ENCODE measurements around the gene OOSP4A.

Gene OOSP4A

DNA sequence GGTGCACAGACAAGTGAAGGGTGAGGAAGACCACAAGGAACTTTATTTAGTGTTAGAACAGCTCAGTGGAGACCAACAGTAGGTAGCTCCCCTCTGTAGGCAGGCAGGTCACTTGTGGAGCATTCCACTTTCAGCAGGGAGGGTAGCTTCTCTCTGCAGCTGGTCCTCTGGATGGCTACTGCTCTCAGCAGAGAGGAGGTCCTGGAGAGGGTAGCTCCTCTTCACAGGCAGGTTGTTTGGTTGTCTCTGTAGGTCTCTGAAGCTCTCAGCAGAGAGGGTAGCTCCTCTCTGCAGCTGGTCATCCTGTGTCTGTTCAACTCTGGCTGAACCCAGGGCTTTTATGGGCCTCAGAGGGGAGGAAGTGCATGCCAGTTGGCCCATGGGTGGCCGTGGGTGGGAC, 32.1 kb upstream of the OOSP4A start:
- no peaks in the 10 kb centered on the region for H3K79me2 ChIP-seq (ENCODE audit: insufficient read depth, low read depth)
- H4K20me1 ChIP-seq (ENCODE audit: insufficient read depth) = no peaks in the 10 kb centered on the region
- no peak overlapping the region for H2AFZ ChIP-seq (ENCODE audit: low read depth)
- no peaks in the 10 kb centered on the region for H3K27me3 ChIP-seq (ENCODE audit: insufficient read depth, low read depth)
- no peaks in the 10 kb centered on the region for H3K36me3 ChIP-seq (ENCODE audit: insufficient read depth)
- H3K27ac ChIP-seq = no peak overlapping the region
- no peaks in the 10 kb centered on the region for H3K4me1 ChIP-seq (ENCODE audit: low read depth, poor library complexity, severe bottlenecking)
- no peak for TF ChIP-seq CTCF (conservative IDR thresholded peaks at IDR 0.05; ENCODE audit: low read depth, low read length)
- no peak overlapping the region for H3K4me2 ChIP-seq
- no peak overlapping the region for H3K4me3 ChIP-seq (IDR thresholded peaks at IDR 0.05; ENCODE audit: insufficient read depth, low read depth, low read length)
- no peak overlapping the region for H3K9ac ChIP-seq

DNA sequence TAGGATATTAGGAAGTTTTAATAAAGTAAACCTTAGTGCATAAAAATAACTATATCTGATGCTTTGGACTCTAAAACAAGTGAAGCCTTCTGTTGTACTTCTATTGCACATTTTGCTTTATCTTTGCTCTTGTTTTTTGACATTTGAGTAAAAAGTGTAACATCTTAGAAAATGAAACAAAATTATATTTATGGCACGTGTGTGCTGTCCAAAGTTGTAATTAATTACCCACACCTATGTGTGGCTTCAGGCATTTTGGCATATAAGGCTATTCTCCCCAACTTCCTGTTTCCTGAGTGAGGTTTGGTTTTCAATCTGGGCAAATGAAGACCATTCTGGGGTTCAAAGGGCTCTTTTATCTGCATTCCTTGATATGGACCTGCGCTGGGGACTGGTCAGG, 25.7 kb upstream of the OOSP4A start, which contains the start of gene OOSP1:
TSS of gene OOSP1 (plus strand) at position 301 of the 400 bp plus-strand sequence. CDS start at position 324, 23 bp downstream.
- no peak within 1 kb of the TSS for H3K4me2 ChIP-seq
- no peaks in the 10 kb centered on the region for H3K4me1 ChIP-seq (ENCODE audit: low read depth, poor library complexity, severe bottlenecking)
- H3K9ac ChIP-seq = no peak within 1 kb of the TSS
- H2AFZ ChIP-seq (ENCODE audit: low read depth) = no peak within 1 kb of the TSS
- TF ChIP-seq CTCF (conservative IDR thresholded peaks at IDR 0.05; ENCODE audit: low read depth, low read length) = no peak
- H4K20me1 ChIP-seq (ENCODE audit: insufficient read depth) = no peaks in the 10 kb centered on the region
- H3K27ac ChIP-seq = no peak within 1 kb of the TSS
- no peaks in the 10 kb centered on the region for H3K27me3 ChIP-seq (ENCODE audit: insufficient read depth, low read depth)
- no peaks in the 10 kb centered on the region for H3K79me2 ChIP-seq (ENCODE audit: insufficient read depth, low read depth)
- H3K36me3 ChIP-seq (ENCODE audit: insufficient read depth) = no peaks in the 10 kb centered on the region
- no peak within 1 kb of the TSS for H3K4me3 ChIP-seq (IDR thresholded peaks at IDR 0.05; ENCODE audit: insufficient read depth, low read depth, low read length)

- H3K27me3 ChIP-seq (ENCODE audit: insufficient read depth, low read depth) = no peaks in the 10 kb centered on the region
- H3K4me1 ChIP-seq (ENCODE audit: low read depth, poor library complexity, severe bottlenecking) = no peaks in the 10 kb centered on the region
- H2AFZ ChIP-seq (ENCODE audit: low read depth) = no peak overlapping the region
- H4K20me1 ChIP-seq (ENCODE audit: insufficient read depth) = no peaks in the 10 kb centered on the region
- H3K9ac ChIP-seq = no peak overlapping the region
- no peak overlapping the region for H3K4me2 ChIP-seq
- H3K4me3 ChIP-seq (IDR thresholded peaks at IDR 0.05; ENCODE audit: insufficient read depth, low read depth, low read length) = no peak overlapping the region
- no peaks in the 10 kb centered on the region for H3K36me3 ChIP-seq (ENCODE audit: insufficient read depth)
- H3K27ac ChIP-seq = no peak overlapping the region
- no peak for TF ChIP-seq CTCF (conservative IDR thresholded peaks at IDR 0.05; ENCODE audit: low read depth, low read length)
- H3K79me2 ChIP-seq (ENCODE audit: insufficient read depth, low read depth) = no peaks in the 10 kb centered on the region
These were observed 25.1 kb upstream of the OOSP4A start for GRCh38 chr11:59938718-59939117.

- Histone ChIP-seq H2AFZ (ENCODE audit: low read depth) (no peak overlapping the region), H3K9ac (no peak overlapping the region), H4K20me1 (ENCODE audit: insufficient read depth) (no peaks in the 10 kb centered on the region), H3K4me1 (ENCODE audit: low read depth, poor library complexity, severe bottlenecking) (no peaks in the 10 kb centered on the region), H3K27me3 (ENCODE audit: insufficient read depth, low read depth) (no peaks in the 10 kb centered on the region), H3K27ac (no peak overlapping the region), H3K79me2 (ENCODE audit: insufficient read depth, low read depth) (no peaks in the 10 kb centered on the region), H3K36me3 (ENCODE audit: insufficient read depth) (no peaks in the 10 kb centered on the region), H3K4me3 (IDR thresholded peaks at IDR 0.05; ENCODE audit: insufficient read depth, low read depth, low read length) (no peak overlapping the region), H3K4me2 (no peak overlapping the region)
- TF ChIP-seq CTCF (conservative IDR thresholded peaks at IDR 0.05; ENCODE audit: low read depth, low read length) = no peak
These were observed 24.4 kb upstream of the OOSP4A start for GRCh38 chr11:59939482-59939881.

Data from KMS-11 (cell line).